ENCODE results near the gene PGC. TPM values are rescaled to one million over a fixed set of nuclear protein-coding genes. Genes with fewer than 3 reads are reported as not detected.
A peak's percentile ranks its signal among the peaks of the same experiment; 100 is the strongest.

The PGC gene
- total and polyA plus RNA-seq, 9 of the 15 experiments (the other 6 are each of a cell fraction or from before 2014, with no cell fraction given), result 0.17 to 0.40 TPM; not detected in 7

GRCh38 chr6:41735427-41736185 lies 11.6 kb downstream of the PGC start, which contains the start of gene TFEB (continued):
- TF ChIP-seq EZH2 (IDR thresholded peaks at IDR 0.05; ENCODE audit: borderline replicate concordance, low read depth, low read length) (no peak), ZBTB9 (CRISPR knock-in tag; IDR thresholded peaks at IDR 0.05) (peak; percentile 87; the same call in 1 of the 2 replicates), ATF7 (IDR thresholded peaks at IDR 0.05) (peak; percentile 71; the same call in 1 of the 2 replicates), MYNN (IDR thresholded peaks at IDR 0.05) (no peak), MYNN (CRISPR knock-in tag; IDR thresholded peaks at IDR 0.05) (no peak), MEIS2 (IDR thresholded peaks at IDR 0.05; ENCODE audit: partially characterized antibody) (peak; percentile 75), RAD21 (CRISPR knock-in tag; conservative IDR thresholded peaks at IDR 0.05 in 1 of 2, IDR thresholded peaks at IDR 0.05 in 1 of 2) (peak; percentile 78 to 82)
